ENCODE measurements around the gene STK24.

STK24 gene

GRCh38 chr13:98487016-98487415 lies 89.9 kb downstream of the STK24 start:
- H2AFZ ChIP-seq (ENCODE audit: low read length) = no peak overlapping the region
- H3K4me3 ChIP-seq (ENCODE audit: low read length, poor library complexity, severe bottlenecking) = no peak overlapping the region
- H3K36me3 ChIP-seq (ENCODE audit: insufficient read depth, low read length) = no peaks in the 10 kb centered on the region; the same call in 1 of the 2 replicates
- TF ChIP-seq EZH2phosphoT487 (IDR thresholded peaks at IDR 0.05; ENCODE audit: borderline replicate concordance) (no peak), CTCF (conservative IDR thresholded peaks at IDR 0.05; ENCODE audit: low read length) (no peak)
- no peak overlapping the region for H3K9ac ChIP-seq (ENCODE audit: low read depth, low read length, poor library complexity, severe bottlenecking)
- no peaks in the 10 kb centered on the region for H3K9me2 ChIP-seq (replicated peaks; ENCODE audit: low read depth, low read length)
- peaks cover 62% of the 10 kb centered on the region for H4K20me1 ChIP-seq (ENCODE audit: insufficient read depth, low read length, poor library complexity, severe bottlenecking)
- H3K79me2 ChIP-seq (ENCODE audit: insufficient read depth, low read length) = peaks cover 94% of the 10 kb centered on the region
- H3K4me1 ChIP-seq (ENCODE audit: insufficient read depth, low read length, poor library complexity, severe bottlenecking) = peaks cover 63% of the 10 kb centered on the region
- H3K4me2 ChIP-seq (ENCODE audit: low read depth, low read length, poor library complexity, severe bottlenecking) = no peak overlapping the region
- H3F3A ChIP-seq (ENCODE audit: low read depth) = no peaks in the 10 kb centered on the region; the same call in 1 of the 2 replicates
- no peaks in the 10 kb centered on the region for H3K27me3 ChIP-seq (ENCODE audit: insufficient read depth, low read length, poor library complexity, severe bottlenecking)
- no peaks in the 10 kb centered on the region for H3K9me3 ChIP-seq (ENCODE audit: insufficient read depth, low read depth, low read length)

- Histone ChIP-seq H3K4me1 (ENCODE audit: insufficient read depth, low read length, poor library complexity, severe bottlenecking) (peaks cover 58% of the 10 kb centered on the region), H4K20me1 (ENCODE audit: insufficient read depth, low read length, poor library complexity, severe bottlenecking) (peaks cover 65% of the 10 kb centered on the region), H3K4me3 (ENCODE audit: low read length, poor library complexity, severe bottlenecking) (no peak overlapping the region), H3K27me3 (ENCODE audit: insufficient read depth, low read length, poor library complexity, severe bottlenecking) (no peaks in the 10 kb centered on the region), H3K9ac (ENCODE audit: low read depth, low read length, poor library complexity, severe bottlenecking) (no peak overlapping the region), H3F3A (ENCODE audit: low read depth) (no peaks in the 10 kb centered on the region; the same call in 1 of the 2 replicates), H3K9me3 (ENCODE audit: insufficient read depth, low read depth, low read length) (no peaks in the 10 kb centered on the region), H3K36me3 (ENCODE audit: insufficient read depth, low read length) (peaks cover 5% of the 10 kb centered on the region; the same call in 1 of the 2 replicates), H3K4me2 (ENCODE audit: low read depth, low read length, poor library complexity, severe bottlenecking) (no peak overlapping the region), H2AFZ (ENCODE audit: low read length) (no peak overlapping the region), H3K9me2 (replicated peaks; ENCODE audit: low read depth, low read length) (no peaks in the 10 kb centered on the region), H3K79me2 (ENCODE audit: insufficient read depth, low read length) (peaks cover 90% of the 10 kb centered on the region)
- no peak for TF ChIP-seq CTCF (conservative IDR thresholded peaks at IDR 0.05; ENCODE audit: low read length)
- TF ChIP-seq EZH2phosphoT487 (IDR thresholded peaks at IDR 0.05; ENCODE audit: borderline replicate concordance) = no peak
Observed at GRCh38 chr13:98486412-98486811, 90.5 kb downstream of the STK24 start.

GRCh38 chr13:98485561-98485960 lies 91.3 kb downstream of the STK24 start:
- Histone ChIP-seq H3K27me3 (ENCODE audit: insufficient read depth, low read length, poor library complexity, severe bottlenecking) (no peaks in the 10 kb centered on the region), H3K9ac (ENCODE audit: low read depth, low read length, poor library complexity, severe bottlenecking) (no peak overlapping the region)

More at GRCh38 chr13:98485561-98485960, 91.3 kb downstream of the STK24 start:
- Histone ChIP-seq H3K4me1 (ENCODE audit: insufficient read depth, low read length, poor library complexity, severe bottlenecking) (peaks cover 53% of the 10 kb centered on the region), H3K4me3 (ENCODE audit: low read length, poor library complexity, severe bottlenecking) (no peak overlapping the region), H3K4me2 (ENCODE audit: low read depth, low read length, poor library complexity, severe bottlenecking) (no peak overlapping the region), H3K79me2 (ENCODE audit: insufficient read depth, low read length) (peaks cover 89% of the 10 kb centered on the region), H4K20me1 (ENCODE audit: insufficient read depth, low read length, poor library complexity, severe bottlenecking) (peaks cover 66% of the 10 kb centered on the region), H2AFZ (ENCODE audit: low read length) (no peak overlapping the region), H3K36me3 (ENCODE audit: insufficient read depth, low read length) (peaks cover 14% of the 10 kb centered on the region), H3K9me3 (ENCODE audit: insufficient read depth, low read depth, low read length) (no peaks in the 10 kb centered on the region), H3F3A (ENCODE audit: low read depth) (no peaks in the 10 kb centered on the region; the same call in 1 of the 2 replicates), H3K9me2 (replicated peaks; ENCODE audit: low read depth, low read length) (no peaks in the 10 kb centered on the region)
- TF ChIP-seq CTCF (conservative IDR thresholded peaks at IDR 0.05; ENCODE audit: low read length) = no peak
- TF ChIP-seq EZH2phosphoT487 (IDR thresholded peaks at IDR 0.05; ENCODE audit: borderline replicate concordance) = no peak

All from Loucy (cell line).